Germinal center (tissue), 1 donor: ENCODE data around the gene UPF1.

Experiments
- DNase-seq: peaks from one replicate; pipeline ENCODE4 v3.0.0; 2012; ENCODE audit warnings: mixed read lengths, low spot score

UPF1 gene

GRCh38 chr19:18857223-18857622 lies 25.5 kb downstream of the UPF1 start:
- DNase-seq: no peak

GRCh38 chr19:18858906-18859646 lies 27.3 kb downstream of the UPF1 start:
- no peak for DNase-seq

- no peak for DNase-seq
These were observed 28.0 kb downstream of the UPF1 start for GRCh38 chr19:18859676-18860301.

GRCh38 chr19:18860302-18860700 lies 28.5 kb downstream of the UPF1 start:
- no peak for DNase-seq

GRCh38 chr19:18860725-18861124 lies 29.0 kb downstream of the UPF1 start:
- no peak for DNase-seq

GRCh38 chr19:18861235-18861634 lies 29.5 kb downstream of the UPF1 start:
- peak; percentile 31 for DNase-seq

GRCh38 chr19:18861917-18862316 lies 30.2 kb downstream of the UPF1 start:
- DNase-seq: no peak

GRCh38 chr19:18862976-18863842 lies 31.4 kb downstream of the UPF1 start:
- no peak for DNase-seq

- no peak for DNase-seq
These were observed 32.1 kb downstream of the UPF1 start for GRCh38 chr19:18863843-18864362.

GRCh38 chr19:18865106-18865972 lies 33.6 kb downstream of the UPF1 start:
- no peak for DNase-seq

- DNase-seq: peak; percentile 87
These were observed 34.4 kb downstream of the UPF1 start for GRCh38 chr19:18865973-18866799.

- no peak for DNase-seq
These were observed 35.0 kb downstream of the UPF1 start for GRCh38 chr19:18866800-18867123.

GRCh38 chr19:18867199-18867598 lies 35.4 kb downstream of the UPF1 start:
- DNase-seq: no peak

- no peak for DNase-seq
These were observed 36.0 kb downstream of the UPF1 start for GRCh38 chr19:18867751-18868150.

GRCh38 chr19:18868380-18869022 lies 36.7 kb downstream of the UPF1 start:
- DNase-seq: no peak

GRCh38 chr19:18869023-18869618 lies 37.4 kb downstream of the UPF1 start:
- DNase-seq: no peak

GRCh38 chr19:18869781-18870530 lies 38.2 kb downstream of the UPF1 start:
- no peak for DNase-seq

GRCh38 chr19:18870531-18871172 lies 38.9 kb downstream of the UPF1 start:
- DNase-seq: no peak

- DNase-seq: no peak
These were observed 39.8 kb downstream of the UPF1 start for GRCh38 chr19:18871543-18871942.
